Smooth muscle cell (in vitro differentiated cells): ENCODE results near the gene HDAC4. TPM values are rescaled to one million over a fixed set of nuclear protein-coding genes. Genes with fewer than 3 reads are reported as not detected.

Experiments
- DNase-seq: peaks from one replicate; lab custom pipeline; 2025; ENCODE audit not compliant: unreplicated experiment; lab: John Stamatoyannopoulos, UW
- H2AFZ ChIP-seq: fragments of 200-600 bp; sonication (generic); 2 replicates; pipeline ENCODE4 v1.6.0; 2016; ENCODE audit warnings: antibody characterized with exemption, low read depth, mild to moderate bottlenecking
- H3F3A ChIP-seq: fragments of 200-600 bp; sonication (generic); 2 replicates; pipeline ENCODE4 v1.6.0; 2017; ENCODE audit warnings: antibody characterized with exemption, low read depth
- H3K27ac ChIP-seq: fragments of 200-600 bp; sonication (generic); 2 replicates; pipeline ENCODE4 v1.5.1; 2016; ENCODE audit warnings: low read depth, mild to moderate bottlenecking
- H3K27me3 ChIP-seq: fragments of 200-600 bp; sonication (generic); 2 replicates; pipeline ENCODE4 v1.6.1; 2016; ENCODE audit warnings: low read depth, mild to moderate bottlenecking
- H3K36me3 ChIP-seq: fragments of 200-600 bp; sonication (generic); 2 replicates; pipeline ENCODE4 v1.5.1; 2016; ENCODE audit warnings: low read depth
- H3K4me1 ChIP-seq: fragments of 200-600 bp; sonication (generic); 2 replicates; pipeline ENCODE4 v1.5.1; 2016; ENCODE audit warnings: low read depth
- H3K4me2 ChIP-seq: fragments of 200-600 bp; sonication (generic); 2 replicates; pipeline ENCODE4 v1.6.0; 2016; ENCODE audit warnings: mild to moderate bottlenecking
- H3K4me3 ChIP-seq: fragments of 200-600 bp; sonication (generic); 2 replicates; pipeline ENCODE4 v1.5.1; 2016; ENCODE audit warnings: mild to moderate bottlenecking
- H3K79me2 ChIP-seq: fragments of 200-600 bp; sonication (generic); 2 replicates; pipeline ENCODE4 v1.6.0; 2016; ENCODE audit warnings: low read depth, mild to moderate bottlenecking
- H3K9ac ChIP-seq: fragments of 200-600 bp; sonication (generic); 2 replicates; pipeline ENCODE4 v1.6.0; 2016; ENCODE audit warnings: low read depth
- H3K9me3 ChIP-seq: fragments of 200-600 bp; sonication (generic); replicated peaks from 2 replicates; pipeline ENCODE4 v1.5.1; 2016; ENCODE audit warnings: low read depth
- H4K20me1 ChIP-seq: fragments of 200-600 bp; sonication (generic); 2 replicates; pipeline ENCODE4 v1.6.0; 2016; ENCODE audit warnings: low read depth
- CTCF ChIP-seq: fragments of 200-600 bp; sonication (generic); IDR thresholded peaks from 2 replicates; pipeline ENCODE4 v1.5.1; 2017; ENCODE audit warnings: borderline replicate concordance, mild to moderate bottlenecking, antibody characterized with exemption; ENCODE audit not compliant: insufficient read depth, poor library complexity, severe bottlenecking
- WGBS: methylation state at CpG from one replicate; pipeline ENCODE4 v1.1.7; 2016; ENCODE audit warnings: low lambda C conversion rate; 5-methylcytosine and 5-hydroxymethylcytosine counted together
- polyA plus RNA-seq: library from polyadenylated mRNA; unstranded; fragments of >200 nt; fragmentation: Nextera tagmentation; extraction: Ambion mirVana; gene quantifications from 2 replicates; pipeline ENCODE4 v1.2.1, GENCODE V29; 2016
- total RNA-seq: library from RNA; depleted of rRNA; stranded (reverse); fragments of >200 nt; gene quantifications from 2 replicates; pipeline ENCODE4 v1.2.3, GENCODE V29; 2014

HDAC4 gene
- total and polyA plus RNA-seq, 2 experiments from 2014 or later = 6.2 to 35.7 TPM

- 96% methylated on average over 4 of the region's 4 CpGs for WGBS
- Histone ChIP-seq H3K9me3 (no peaks in the 10 kb centered on the region), H3K79me2 (peaks cover 54% of the 10 kb centered on the region)
These were observed 38.3 kb downstream of the HDAC4 start for GRCh38 chr2:239362507-239362906.

GRCh38 chr2:239361311-239361642 lies 39.5 kb downstream of the HDAC4 start:
- Histone ChIP-seq H3K36me3 (no peaks in the 10 kb centered on the region), H4K20me1 (peaks cover 86% of the 10 kb centered on the region), H3F3A (no peaks in the 10 kb centered on the region), H3K9ac (no peak overlapping the region), H3K4me3 (no peak overlapping the region), H2AFZ (no peak overlapping the region), H3K9me3 (no peaks in the 10 kb centered on the region), H3K27ac (no peak overlapping the region), H3K4me2 (no peak overlapping the region), H3K27me3 (no peaks in the 10 kb centered on the region), H3K4me1 (peaks cover 7% of the 10 kb centered on the region), H3K79me2 (peaks cover 61% of the 10 kb centered on the region)
- DNase-seq = no peak
- TF ChIP-seq CTCF = peak; percentile 19
- 73% methylated on average over 3 of the region's 3 CpGs for WGBS

More at GRCh38 chr2:239362507-239362906, 38.3 kb downstream of the HDAC4 start:
- no peak for TF ChIP-seq CTCF
- Histone ChIP-seq H2AFZ (no peak overlapping the region), H3K4me2 (no peak overlapping the region), H3F3A (no peaks in the 10 kb centered on the region), H3K36me3 (no peaks in the 10 kb centered on the region), H3K27ac (no peak overlapping the region), H3K27me3 (no peaks in the 10 kb centered on the region), H4K20me1 (peaks cover 93% of the 10 kb centered on the region), H3K4me1 (peaks cover 7% of the 10 kb centered on the region), H3K4me3 (no peak overlapping the region), H3K9ac (no peak overlapping the region)
- DNase-seq = no peak

- H3K36me3 ChIP-seq = no peaks in the 10 kb centered on the region
- no peak overlapping the region for H2AFZ ChIP-seq
- no peak overlapping the region for H3K4me2 ChIP-seq
- H3K79me2 ChIP-seq = peaks cover 58% of the 10 kb centered on the region
- peaks cover 81% of the 10 kb centered on the region for H4K20me1 ChIP-seq
- no peak overlapping the region for H3K9ac ChIP-seq
- no peaks in the 10 kb centered on the region for H3K9me3 ChIP-seq
- no peaks in the 10 kb centered on the region for H3F3A ChIP-seq
- no peak overlapping the region for H3K27ac ChIP-seq
- no peak for DNase-seq
- H3K27me3 ChIP-seq = no peaks in the 10 kb centered on the region
- no peak for TF ChIP-seq CTCF
- H3K4me1 ChIP-seq = peaks cover 7% of the 10 kb centered on the region
- no peak overlapping the region for H3K4me3 ChIP-seq
- WGBS = 75% methylated on average over 19 of the region's 19 CpGs
These were observed 40.2 kb downstream of the HDAC4 start for GRCh38 chr2:239360421-239361310.

- no peak overlapping the region for H3K27ac ChIP-seq
- H3K79me2 ChIP-seq = peaks cover 53% of the 10 kb centered on the region
- no peaks in the 10 kb centered on the region for H3F3A ChIP-seq
- TF ChIP-seq CTCF = no peak
- H2AFZ ChIP-seq = no peak overlapping the region
- peaks cover 7% of the 10 kb centered on the region for H3K4me1 ChIP-seq
- no peak overlapping the region for H3K4me3 ChIP-seq
- no peaks in the 10 kb centered on the region for H3K36me3 ChIP-seq
- DNase-seq = no peak
- no peak overlapping the region for H3K9ac ChIP-seq
- no peak overlapping the region for H3K4me2 ChIP-seq
- 89% methylated on average over 11 of the region's 11 CpGs for WGBS
- H4K20me1 ChIP-seq = peaks cover 75% of the 10 kb centered on the region
- no peaks in the 10 kb centered on the region for H3K27me3 ChIP-seq
- H3K9me3 ChIP-seq = no peaks in the 10 kb centered on the region
These were observed 40.8 kb downstream of the HDAC4 start for GRCh38 chr2:239360008-239360407.
